Stimulated activated CD8-positive, alpha-beta memory T cell treated with anti-CD3 and anti-CD28 coated beads, Interleukin-15, amount 100 ng/mL, for 4 hours (primary cell): ENCODE measurements around the gene ZNF710.

ENCODE experiments used
- DNase-seq, 2 donors: peaks; one replicate each; pipeline ENCODE4 v3.0.0-alpha.2; 2020; ENCODE audit warnings: low read depth in 2 of 2

Gene ZNF710

GRCh38 chr15:89997079-89997478 lies 4.0 kb upstream of the ZNF710 start:
- DNase-seq, result no peak

- no peak for DNase-seq
Observed at GRCh38 chr15:89998141-89998661, 2.9 kb upstream of the ZNF710 start.

- DNase-seq, result no peak
Observed at GRCh38 chr15:89998923-89999675, 2.0 kb upstream of the ZNF710 start.

- DNase-seq, result no peak
Observed at GRCh38 chr15:89999676-90000185, 1.4 kb upstream of the ZNF710 start.

- no peak for DNase-seq
Observed at GRCh38 chr15:90000186-90001001, 730 bp upstream of the ZNF710 start.

DNA sequence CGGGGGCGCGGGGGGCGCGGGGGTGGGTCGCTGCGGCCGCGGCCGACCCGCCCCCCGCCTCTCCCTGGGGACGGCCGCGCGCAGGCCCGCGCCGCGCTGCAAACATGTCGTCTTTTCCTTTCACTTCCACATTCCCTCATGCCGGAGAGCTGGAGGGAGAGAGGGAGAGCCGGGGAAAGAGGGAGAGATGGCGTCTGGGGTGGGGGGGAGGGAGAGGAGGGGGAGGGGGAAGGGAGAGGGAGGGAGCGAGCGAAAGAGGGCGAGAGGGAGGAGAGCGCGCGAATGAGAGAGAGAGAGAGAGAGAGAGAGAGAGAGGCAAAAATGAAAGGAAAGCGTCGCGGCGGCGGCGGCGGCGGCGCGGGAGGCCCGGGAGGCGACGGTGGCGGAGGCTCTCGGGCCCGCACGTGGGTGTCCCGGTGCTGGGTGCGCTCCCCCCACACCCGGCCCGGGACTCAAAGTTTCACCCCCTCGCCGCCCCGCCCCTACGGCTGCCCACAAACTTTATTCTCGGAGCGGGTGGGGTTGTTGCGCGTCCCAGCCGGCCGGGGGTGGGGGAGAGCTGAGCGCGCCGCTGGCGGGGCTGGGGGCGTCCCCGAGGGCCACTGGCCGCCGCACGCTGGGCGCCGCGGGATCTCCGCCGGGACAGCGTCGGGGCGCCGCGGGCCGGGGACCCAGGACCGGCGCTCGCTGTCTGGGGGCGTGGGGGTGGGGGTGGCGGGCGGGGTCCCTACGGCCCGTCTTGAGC lies 731 bp downstream of the ZNF710 start:
- peak; percentile 27 to 52 for DNase-seq

DNA sequence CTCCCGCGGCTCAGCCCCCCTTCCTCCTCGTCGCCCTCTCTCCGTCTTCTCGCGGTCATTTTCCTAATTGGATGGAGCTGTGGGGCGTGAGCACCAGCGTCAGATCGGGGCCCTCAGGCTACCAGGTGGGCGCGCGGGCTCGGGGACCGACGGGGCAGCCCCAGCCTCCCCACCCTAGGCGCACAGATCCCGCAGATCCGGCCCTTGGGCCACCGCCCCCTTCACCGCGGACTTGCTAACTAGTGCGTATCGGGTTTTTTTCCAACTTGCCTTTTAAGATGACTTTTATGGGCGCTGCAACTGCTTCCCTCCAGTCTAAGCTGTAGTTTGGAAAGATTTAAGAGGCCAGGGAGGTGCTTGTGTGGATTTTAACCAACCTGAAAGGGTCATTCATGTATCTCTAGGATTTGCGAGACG lies 1.3 kb downstream of the ZNF710 start:
- peak in 1 of 2 donors; percentile 14 for DNase-seq

GRCh38 chr15:90003736-90004135 lies 2.6 kb downstream of the ZNF710 start:
- no peak for DNase-seq

DNA sequence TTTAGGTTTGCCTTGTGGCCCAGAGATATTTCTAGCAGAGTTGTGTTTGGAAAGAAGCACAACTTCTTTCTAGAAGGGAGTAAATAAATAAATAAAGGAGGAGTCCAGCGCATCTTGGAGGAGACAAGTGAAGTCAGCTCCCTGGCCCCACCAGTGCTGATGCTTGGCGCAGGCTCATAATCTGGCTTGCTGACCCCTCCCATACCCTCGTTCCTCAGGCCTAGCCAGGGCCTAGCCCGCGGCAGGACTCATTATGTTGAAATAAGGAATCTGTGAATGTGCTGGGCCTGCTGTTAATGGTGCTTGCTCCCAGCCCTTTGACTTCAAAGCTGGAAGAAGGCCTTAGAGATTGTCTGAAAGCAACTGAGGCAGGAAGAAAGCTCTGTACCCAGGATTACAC lies 3.1 kb downstream of the ZNF710 start:
- DNase-seq, result no peak

- no peak for DNase-seq
Observed at GRCh38 chr15:90004671-90005070, 3.5 kb downstream of the ZNF710 start.

DNA sequence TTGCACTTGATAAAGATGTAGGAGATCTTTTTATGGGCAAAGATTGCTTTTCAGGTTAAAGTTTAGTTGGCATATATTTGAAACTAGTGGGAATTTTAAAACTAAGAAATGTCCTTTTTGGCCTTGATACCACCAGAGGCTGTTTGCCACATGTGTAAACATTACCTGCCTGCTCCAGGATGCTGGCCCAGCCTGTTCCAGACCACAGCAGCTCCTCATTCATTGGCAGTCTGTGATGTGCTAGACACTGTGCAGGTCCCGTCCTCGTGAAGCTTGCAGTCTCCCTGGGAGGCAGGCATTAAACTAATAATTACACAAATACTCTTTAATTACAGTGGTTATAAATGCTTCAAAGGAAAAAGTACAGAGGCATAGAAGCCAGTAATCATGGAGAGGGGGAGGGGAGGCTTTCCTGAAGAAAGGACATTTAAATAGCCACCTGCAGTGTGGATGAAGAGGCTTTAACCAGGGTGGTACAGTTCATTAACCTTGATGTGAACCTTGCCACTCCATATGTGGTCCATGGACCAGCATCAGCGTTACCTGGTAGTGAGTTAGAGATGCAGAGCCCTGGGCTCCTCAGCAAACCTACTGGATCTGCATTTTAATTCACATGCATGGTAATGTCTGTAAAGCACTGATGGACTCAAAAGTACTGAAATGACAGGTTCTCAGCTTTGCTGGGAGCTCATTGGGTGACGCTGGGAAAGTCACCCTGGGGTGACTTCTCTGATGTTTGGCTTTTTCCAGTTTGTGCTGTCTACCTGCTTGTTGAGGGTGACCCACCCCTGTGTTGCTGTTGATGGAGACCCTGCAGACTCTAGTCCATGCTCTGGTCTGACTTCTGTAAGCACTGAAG lies 5.3 kb downstream of the ZNF710 start:
- DNase-seq, result no peak

- DNase-seq, result no peak
Observed at GRCh38 chr15:90007076-90007460, 5.9 kb downstream of the ZNF710 start.

GRCh38 chr15:90008607-90009006 lies 7.5 kb downstream of the ZNF710 start:
- no peak for DNase-seq

DNA sequence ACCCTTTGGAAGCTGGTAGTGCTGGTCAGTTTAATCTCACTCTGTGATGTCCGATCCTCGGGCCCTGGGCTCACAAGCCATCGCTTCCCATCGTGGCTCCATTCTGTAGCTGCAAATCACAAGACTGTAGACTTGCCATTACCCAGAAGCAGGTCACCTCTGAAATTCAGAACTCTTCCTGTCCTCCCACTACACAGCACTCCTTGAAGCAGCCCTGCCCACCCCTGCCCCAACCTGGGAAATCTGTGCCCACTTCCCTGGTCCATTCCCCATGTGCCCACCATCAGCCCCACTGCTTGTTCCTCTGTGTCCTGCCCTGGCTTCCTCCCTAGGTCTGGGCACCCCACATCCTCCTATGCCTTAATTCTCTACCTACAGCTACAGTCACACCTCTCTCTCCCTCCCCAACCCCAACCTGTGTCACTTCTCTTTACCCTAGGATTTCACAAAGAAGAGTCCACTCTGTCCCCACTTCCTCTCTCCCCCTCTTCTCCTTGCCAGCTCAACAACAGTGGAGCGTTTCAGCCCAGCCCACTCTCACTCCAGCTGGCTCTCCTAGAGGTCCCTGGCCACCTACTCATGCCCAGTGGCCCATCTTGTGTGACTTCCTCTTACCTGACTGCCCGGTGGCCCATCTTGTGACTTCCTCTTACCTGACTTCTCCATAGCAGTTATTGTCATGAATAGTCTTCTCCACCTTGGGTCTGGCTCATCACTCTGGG lies 8.3 kb downstream of the ZNF710 start:
- DNase-seq, result no peak

DNA sequence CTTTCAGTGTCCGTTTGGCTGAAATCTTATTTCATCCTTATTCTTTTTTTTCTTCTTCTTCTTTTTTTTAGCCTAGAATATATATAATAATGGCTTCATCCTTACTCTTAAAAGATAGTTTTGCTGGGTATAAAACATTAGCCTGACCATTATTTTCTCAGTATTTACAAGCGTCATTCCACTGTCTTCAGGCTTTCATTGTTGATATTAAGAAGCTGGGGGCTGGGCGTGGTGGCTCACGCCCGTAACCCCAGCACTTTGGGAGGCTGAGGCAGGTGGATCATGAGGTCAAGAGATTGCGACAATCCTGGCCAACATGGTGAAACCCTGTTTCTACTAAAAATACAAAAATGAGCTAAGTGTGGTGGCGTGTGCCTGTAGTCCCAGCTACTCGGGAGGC lies 10.6 kb downstream of the ZNF710 start:
- DNase-seq, result no peak

- no peak for DNase-seq
Observed at GRCh38 chr15:90013503-90013937, 12.4 kb downstream of the ZNF710 start.

DNA sequence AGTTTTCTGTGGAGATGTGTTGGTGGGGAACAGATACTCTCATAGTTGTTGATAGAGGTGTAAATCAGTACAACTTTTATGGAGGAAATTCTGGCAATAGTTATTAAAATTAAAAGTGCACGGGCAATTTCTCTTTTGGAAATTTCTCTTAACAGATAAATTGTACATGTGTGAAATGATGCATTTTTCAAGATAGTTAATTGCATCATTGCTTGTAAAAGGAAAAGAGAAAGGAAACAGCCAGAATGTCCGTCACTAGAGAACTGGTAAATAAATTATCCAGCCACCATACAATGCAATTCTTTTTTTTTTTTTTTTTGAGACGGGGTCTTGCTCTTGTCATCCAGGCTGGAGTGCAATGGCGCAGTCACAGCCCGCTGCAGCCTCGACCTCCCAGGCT lies 14.2 kb downstream of the ZNF710 start:
- no peak for DNase-seq

GRCh38 chr15:90015749-90016148 lies 14.6 kb downstream of the ZNF710 start:
- DNase-seq, result no peak

- DNase-seq, result no peak
Observed at GRCh38 chr15:90016721-90017120, 15.6 kb downstream of the ZNF710 start.

- no peak for DNase-seq
Observed at GRCh38 chr15:90018216-90018831, 17.2 kb downstream of the ZNF710 start.
